ENCODE measurements around the gene FAR2.

FAR2 gene

GRCh38 chr12:29374913-29375312 is 225.8 kb downstream of the FAR2 start:
- Histone ChIP-seq H3K4me1 (ENCODE audit: control insufficient read depth, insufficient read depth, low read depth, low read length) (no peaks in the 10 kb centered on the region), H2AK5ac (ENCODE audit: low read length, severe bottlenecking) (no peak overlapping the region), H2AFZ (ENCODE audit: low read depth, low read length) (no peak overlapping the region), H3K4me2 (ENCODE audit: low read length, poor library complexity, severe bottlenecking) (no peak overlapping the region), H4K91ac (ENCODE audit: low read length) (no peak overlapping the region), H3K4ac (ENCODE audit: low read depth in 1 of 2, low read length in 2 of 2) (no peak overlapping the region), H3K9me3 (ENCODE audit: control insufficient read depth, low read length) (no peaks in the 10 kb centered on the region), H3K23ac (ENCODE audit: low read length in 2 of 2) (no peak overlapping the region), H2BK120ac (ENCODE audit: low read depth, low read length) (no peak overlapping the region), H3K14ac (ENCODE audit: low read length in 2 of 2) (no peak overlapping the region), H3K27me3 (ENCODE audit: control insufficient read depth in 1 of 2, insufficient read depth in 1 of 2, low read length in 2 of 2) (no peaks in the 10 kb centered on the region), H3K18ac (ENCODE audit: low read depth in 1 of 2, low read length in 2 of 2) (no peak overlapping the region), H2BK5ac (ENCODE audit: low read depth, low read length, poor library complexity, severe bottlenecking) (no peak overlapping the region), H3K27ac (ENCODE audit: low read length, poor library complexity, severe bottlenecking) (no peak overlapping the region), H3K79me1 (replicated peaks; ENCODE audit: low read length, poor library complexity, severe bottlenecking) (peaks cover 10% of the 10 kb centered on the region), H4K8ac (ENCODE audit: low read length) (no peak overlapping the region), H2BK15ac (ENCODE audit: low read depth, poor library complexity, severe bottlenecking) (no peak overlapping the region), H3K9ac (ENCODE audit: low read length) (no peak overlapping the region), H3K36me3 (ENCODE audit: control insufficient read depth in 1 of 2, insufficient read depth in 2 of 2, low read depth in 1 of 2, low read length in 2 of 2) (peaks cover 0 to 25% of the 10 kb centered on the region in 2 experiments), H3K4me3 (ENCODE audit: insufficient read depth in 1 of 2, low read depth in 1 of 2, low read length in 2 of 2) (no peak overlapping the region), H2BK12ac (ENCODE audit: low read length in 2 of 2) (no peak overlapping the region)
- DNase-seq = no peak
- WGBS = 98% methylated on average over 3 of the region's 4 CpGs

DNA sequence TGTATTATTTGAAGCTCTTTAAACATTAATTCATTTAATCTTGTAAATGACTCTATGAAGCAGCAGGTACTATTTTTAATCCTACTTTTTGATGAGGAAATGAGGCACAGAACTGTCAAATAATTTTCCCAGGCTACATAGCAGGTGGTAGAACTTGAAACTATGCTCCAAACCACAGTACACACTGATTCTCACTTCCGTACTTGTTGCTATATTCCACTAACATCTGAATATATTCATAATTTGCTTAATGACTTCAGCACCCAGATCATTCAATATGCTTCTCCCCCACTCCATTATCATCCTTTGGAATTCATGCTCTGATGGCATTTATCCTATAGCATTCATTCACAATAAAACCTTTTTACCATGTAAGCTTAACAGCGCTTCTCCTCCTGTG is 227.0 kb downstream of the FAR2 start:
- 97% methylated on average over 2 of the region's 2 CpGs for WGBS
- Histone ChIP-seq H4K8ac (ENCODE audit: low read length) (no peak overlapping the region), H3K14ac (ENCODE audit: low read length in 2 of 2) (no peak overlapping the region), H3K79me1 (replicated peaks; ENCODE audit: low read length, poor library complexity, severe bottlenecking) (peaks cover 14% of the 10 kb centered on the region), H3K27me3 (ENCODE audit: control insufficient read depth in 1 of 2, insufficient read depth in 1 of 2, low read length in 2 of 2) (no peaks in the 10 kb centered on the region), H3K4me3 (ENCODE audit: insufficient read depth in 1 of 2, low read depth in 1 of 2, low read length in 2 of 2) (no peak overlapping the region), H3K9ac (ENCODE audit: low read length) (no peak overlapping the region), H3K4me2 (ENCODE audit: low read length, poor library complexity, severe bottlenecking) (no peak overlapping the region), H3K4ac (ENCODE audit: low read depth in 1 of 2, low read length in 2 of 2) (no peak overlapping the region), H3K23ac (ENCODE audit: low read length in 2 of 2) (no peak overlapping the region), H2BK120ac (ENCODE audit: low read depth, low read length) (no peak overlapping the region), H3K36me3 (ENCODE audit: control insufficient read depth in 1 of 2, insufficient read depth in 2 of 2, low read depth in 1 of 2, low read length in 2 of 2) (peaks cover 0 to 17% of the 10 kb centered on the region in 2 experiments), H2BK15ac (ENCODE audit: low read depth, poor library complexity, severe bottlenecking) (no peak overlapping the region), H2BK12ac (ENCODE audit: low read length in 2 of 2) (no peak overlapping the region), H3K27ac (ENCODE audit: low read length, poor library complexity, severe bottlenecking) (no peak overlapping the region), H3K4me1 (ENCODE audit: control insufficient read depth, insufficient read depth, low read depth, low read length) (no peaks in the 10 kb centered on the region), H3K18ac (ENCODE audit: low read depth in 1 of 2, low read length in 2 of 2) (no peak overlapping the region), H3K9me3 (ENCODE audit: control insufficient read depth, low read length) (no peaks in the 10 kb centered on the region), H2AFZ (ENCODE audit: low read depth, low read length) (no peak overlapping the region), H4K91ac (ENCODE audit: low read length) (no peak overlapping the region), H2BK5ac (ENCODE audit: low read depth, low read length, poor library complexity, severe bottlenecking) (no peak overlapping the region), H2AK5ac (ENCODE audit: low read length, severe bottlenecking) (no peak overlapping the region)
- no peak for DNase-seq

- Histone ChIP-seq H4K91ac (ENCODE audit: low read length) (peak within 1 kb of the TSS; percentile 88), H3K4me3 (ENCODE audit: insufficient read depth in 1 of 2, low read depth in 1 of 2, low read length in 2 of 2) (peak within 1 kb of the TSS; percentile 91 to 97), H2BK12ac (ENCODE audit: low read length in 2 of 2) (peak within 1 kb of the TSS in 1 of 2 experiments; percentile 67), H3K36me3 (ENCODE audit: control insufficient read depth in 1 of 2, insufficient read depth in 2 of 2, low read depth in 1 of 2, low read length in 2 of 2) (peaks cover 0 to 13% of the 10 kb centered on the region in 2 experiments), H3K4ac (ENCODE audit: low read depth in 1 of 2, low read length in 2 of 2) (peak within 1 kb of the TSS; percentile 12 to 82), H4K8ac (ENCODE audit: low read length) (peak within 1 kb of the TSS; percentile 94), H3K79me1 (replicated peaks; ENCODE audit: low read length, poor library complexity, severe bottlenecking) (peaks cover 9% of the 10 kb centered on the region), H2BK120ac (ENCODE audit: low read depth, low read length) (peak within 1 kb of the TSS; percentile 35), H3K23ac (ENCODE audit: low read length in 2 of 2) (no peak within 1 kb of the TSS), H3K27me3 (ENCODE audit: control insufficient read depth in 1 of 2, insufficient read depth in 1 of 2, low read length in 2 of 2) (no peaks in the 10 kb centered on the region), H3K27ac (ENCODE audit: low read length, poor library complexity, severe bottlenecking) (peak within 1 kb of the TSS; percentile 92), H3K4me1 (ENCODE audit: control insufficient read depth, insufficient read depth, low read depth, low read length) (no peaks in the 10 kb centered on the region), H2AFZ (ENCODE audit: low read depth, low read length) (peak within 1 kb of the TSS; percentile 65), H2AK5ac (ENCODE audit: low read length, severe bottlenecking) (peak within 1 kb of the TSS; percentile 14), H3K4me2 (ENCODE audit: low read length, poor library complexity, severe bottlenecking) (peak within 1 kb of the TSS; percentile 53), H3K18ac (ENCODE audit: low read depth in 1 of 2, low read length in 2 of 2) (peak within 1 kb of the TSS; percentile 84 to 89), H3K9me3 (ENCODE audit: control insufficient read depth, low read length) (no peaks in the 10 kb centered on the region), H3K9ac (ENCODE audit: low read length) (peak within 1 kb of the TSS; percentile 95), H2BK15ac (ENCODE audit: low read depth, poor library complexity, severe bottlenecking) (peak within 1 kb of the TSS; percentile 87), H3K14ac (ENCODE audit: low read length in 2 of 2) (peak within 1 kb of the TSS in 1 of 2 experiments; percentile 30), H2BK5ac (ENCODE audit: low read depth, low read length, poor library complexity, severe bottlenecking) (peak within 1 kb of the TSS; percentile 51)
- under 1% methylated on average over 52 of the region's 55 CpGs for WGBS
- DNase-seq = peak; percentile 99
Measured at GRCh38 chr12:29380536-29381523, 231.8 kb downstream of the FAR2 start, which contains the start of gene ERGIC2. TSS of gene ERGIC2 (minus strand) at chr12:29381172. CDS start at chr12:29371633, 9,539 bp downstream.

DNA sequence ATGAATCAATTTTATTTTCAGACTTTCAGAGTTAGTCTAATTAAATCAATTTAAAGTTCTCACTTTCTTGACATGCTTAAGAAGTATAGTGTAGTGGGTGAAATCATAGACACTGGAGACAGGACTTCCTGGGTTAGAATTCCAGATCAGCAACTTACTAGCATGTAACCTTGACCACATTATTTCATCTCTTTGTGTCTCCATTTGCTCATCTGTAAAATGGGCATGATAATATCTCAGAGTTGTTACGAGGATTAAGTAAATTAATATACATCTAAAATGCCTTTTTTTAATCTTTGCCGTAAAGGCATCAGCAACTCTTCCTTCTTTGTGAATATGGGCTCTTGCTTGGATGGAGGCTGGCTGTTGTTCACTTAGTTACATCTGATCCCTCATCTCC is 233.2 kb downstream of the FAR2 start:
- no peak for DNase-seq
- peaks cover 4% of the 10 kb centered on the region for H3K79me1 ChIP-seq (replicated peaks; ENCODE audit: low read length, poor library complexity, severe bottlenecking)
- no peaks in the 10 kb centered on the region for H3K27me3 ChIP-seq (ENCODE audit: control insufficient read depth in 1 of 2, insufficient read depth in 1 of 2, low read length in 2 of 2)
- H2BK15ac ChIP-seq (ENCODE audit: low read depth, poor library complexity, severe bottlenecking) = no peak overlapping the region
- peaks cover 0 to 9% of the 10 kb centered on the region in 2 experiments for H3K36me3 ChIP-seq (ENCODE audit: control insufficient read depth in 1 of 2, insufficient read depth in 2 of 2, low read depth in 1 of 2, low read length in 2 of 2)
- H3K27ac ChIP-seq (ENCODE audit: low read length, poor library complexity, severe bottlenecking) = no peak overlapping the region
- no peak overlapping the region for H3K4me3 ChIP-seq (ENCODE audit: insufficient read depth in 1 of 2, low read depth in 1 of 2, low read length in 2 of 2)
- 100% methylated on average over 1 of the region's 2 CpGs for WGBS
- no peaks in the 10 kb centered on the region for H3K9me3 ChIP-seq (ENCODE audit: control insufficient read depth, low read length)
- H2BK120ac ChIP-seq (ENCODE audit: low read depth, low read length) = no peak overlapping the region
- no peak overlapping the region for H2AK5ac ChIP-seq (ENCODE audit: low read length, severe bottlenecking)
- H4K91ac ChIP-seq (ENCODE audit: low read length) = no peak overlapping the region
- no peak overlapping the region for H3K23ac ChIP-seq (ENCODE audit: low read length in 2 of 2)
- no peak overlapping the region for H2BK5ac ChIP-seq (ENCODE audit: low read depth, low read length, poor library complexity, severe bottlenecking)
- no peaks in the 10 kb centered on the region for H3K4me1 ChIP-seq (ENCODE audit: control insufficient read depth, insufficient read depth, low read depth, low read length)
- H3K4me2 ChIP-seq (ENCODE audit: low read length, poor library complexity, severe bottlenecking) = no peak overlapping the region
- no peak overlapping the region for H3K9ac ChIP-seq (ENCODE audit: low read length)
- H4K8ac ChIP-seq (ENCODE audit: low read length) = no peak overlapping the region
- no peak overlapping the region for H3K18ac ChIP-seq (ENCODE audit: low read depth in 1 of 2, low read length in 2 of 2)
- no peak overlapping the region for H3K14ac ChIP-seq (ENCODE audit: low read length in 2 of 2)
- H2BK12ac ChIP-seq (ENCODE audit: low read length in 2 of 2) = no peak overlapping the region
- H2AFZ ChIP-seq (ENCODE audit: low read depth, low read length) = no peak overlapping the region
- H3K4ac ChIP-seq (ENCODE audit: low read depth in 1 of 2, low read length in 2 of 2) = no peak overlapping the region

Measured in mesenchymal stem cell (in vitro differentiated cells and primary cell).